ENCODE data around the gene ANP32A. TPM values are rescaled to one million over a fixed set of nuclear protein-coding genes. Genes with fewer than 3 reads are reported as not detected.
"Not testable (repeated sequence)": the region's sequence is repeated elsewhere in the genome, so short reads cannot be mapped to it uniquely, and the experiment has no call there.

Gene ANP32A
- total RNA-seq, result 355 and 367 TPM in 2 replicates
- long read RNA-seq, transcript ANP32A-203 (7 exons, 2,440 nt), result major isoform, 9 of 25 reads
- long read RNA-seq, partial matches to known transcripts, result 6 of 25 reads
- long read RNA-seq, other reads (novel, unspliced or antisense), result 6 of 25 reads

DNA sequence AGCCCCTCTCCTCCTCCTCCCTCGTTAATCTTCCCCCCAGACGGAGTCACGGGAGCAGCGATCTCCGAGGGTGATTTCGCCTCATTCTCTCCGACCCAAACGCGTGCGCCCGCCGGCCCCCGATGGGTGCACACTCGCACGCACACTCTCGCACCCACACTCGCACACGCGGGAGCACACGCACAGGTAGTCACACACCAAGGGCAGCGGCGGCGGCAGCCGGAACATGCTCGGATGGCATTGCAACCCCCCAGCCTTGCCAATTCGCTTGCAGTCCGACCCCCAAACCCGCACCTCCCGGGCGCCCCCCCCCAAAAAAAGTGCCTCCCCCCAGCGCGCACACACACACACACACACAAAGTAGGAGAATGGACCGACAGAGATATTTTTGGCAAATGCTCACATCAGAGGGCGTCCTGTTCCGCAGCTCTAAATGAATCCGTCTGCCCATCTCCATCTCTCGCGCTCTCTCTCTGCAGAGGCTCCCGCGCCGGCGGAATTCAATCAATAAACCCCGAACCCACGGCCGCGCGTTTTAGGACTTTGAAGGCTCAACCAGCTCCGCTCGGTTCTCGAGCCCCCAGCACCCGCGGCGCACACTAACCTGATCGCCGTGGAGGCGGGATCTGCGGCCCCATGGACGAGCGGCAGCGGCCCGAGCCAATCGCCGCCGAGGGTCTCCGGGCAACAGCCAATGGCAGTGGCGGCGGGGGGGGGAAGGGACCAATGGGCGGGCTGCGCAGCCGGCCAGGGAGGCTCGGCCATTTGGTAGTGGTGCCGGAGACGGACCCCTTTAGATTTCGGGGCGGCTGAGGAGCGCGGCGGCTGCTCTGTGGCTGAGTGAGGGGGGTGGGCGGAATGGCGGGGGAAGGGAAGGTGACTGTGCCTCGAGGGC is at the start of gene ANP32A:
Gene ANP32A, minus strand, starts transcription at position 601 of the 895 bp plus-strand sequence. Its CDS starts 144 bp downstream, at position 457.
- H3K4me1 Mint-ChIP-seq, result peaks cover 42% of the 10 kb centered on the region
- peak within 1 kb of the TSS; percentile 98 for H3K27ac Mint-ChIP-seq (ENCODE audit: unreplicated experiment)
- no peaks in the 10 kb centered on the region for H3K9me3 Mint-ChIP-seq
- H3K4me3 Mint-ChIP-seq, result peak within 1 kb of the TSS; percentile 99
- peaks cover 10% of the 10 kb centered on the region for H3K36me3 Mint-ChIP-seq (ENCODE audit: low read depth)
- H3K27me3 Mint-ChIP-seq (ENCODE audit: low read depth), result peaks cover 6% of the 10 kb centered on the region
- DNase-seq (ENCODE audit: low read depth, low spot score), result peak; percentile 100
- TF ChIP-seq, protein P1, sequence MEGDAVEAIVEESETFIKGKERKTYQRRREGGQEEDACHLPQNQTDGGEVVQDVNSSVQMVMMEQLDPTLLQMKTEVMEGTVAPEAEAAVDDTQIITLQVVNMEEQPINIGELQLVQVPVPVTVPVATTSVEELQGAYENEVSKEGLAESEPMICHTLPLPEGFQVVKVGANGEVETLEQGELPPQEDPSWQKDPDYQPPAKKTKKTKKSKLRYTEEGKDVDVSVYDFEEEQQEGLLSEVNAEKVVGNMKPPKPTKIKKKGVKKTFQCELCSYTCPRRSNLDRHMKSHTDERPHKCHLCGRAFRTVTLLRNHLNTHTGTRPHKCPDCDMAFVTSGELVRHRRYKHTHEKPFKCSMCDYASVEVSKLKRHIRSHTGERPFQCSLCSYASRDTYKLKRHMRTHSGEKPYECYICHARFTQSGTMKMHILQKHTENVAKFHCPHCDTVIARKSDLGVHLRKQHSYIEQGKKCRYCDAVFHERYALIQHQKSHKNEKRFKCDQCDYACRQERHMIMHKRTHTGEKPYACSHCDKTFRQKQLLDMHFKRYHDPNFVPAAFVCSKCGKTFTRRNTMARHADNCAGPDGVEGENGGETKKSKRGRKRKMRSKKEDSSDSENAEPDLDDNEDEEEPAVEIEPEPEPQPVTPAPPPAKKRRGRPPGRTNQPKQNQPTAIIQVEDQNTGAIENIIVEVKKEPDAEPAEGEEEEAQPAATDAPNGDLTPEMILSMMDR (conservative IDR thresholded peaks at IDR 0.05), result no peak

DNA sequence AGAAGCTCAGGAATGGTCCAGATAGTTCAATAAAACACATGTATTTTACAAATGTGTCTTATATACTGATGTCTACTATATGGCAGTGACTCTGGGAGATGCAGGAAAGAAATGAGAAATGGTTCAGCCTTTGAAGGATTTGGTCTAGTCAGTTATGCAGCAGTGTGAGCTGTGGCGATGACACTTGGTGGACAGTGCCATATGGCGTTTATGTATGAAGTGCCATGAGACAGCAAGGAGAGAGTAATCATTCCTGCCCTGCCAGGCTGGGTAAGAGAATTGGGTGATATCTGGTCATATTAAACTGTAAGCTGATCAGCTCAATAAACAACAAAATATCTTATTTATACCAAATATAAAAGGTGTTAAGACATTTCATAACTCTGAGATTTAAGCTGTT is 47.6 kb upstream of the ANP32A start:
- TF ChIP-seq, protein P1 (conservative IDR thresholded peaks at IDR 0.05), result no peak
- peaks cover 6% of the 10 kb centered on the region for H3K27me3 Mint-ChIP-seq (ENCODE audit: low read depth)
- no peak overlapping the region for H3K27ac Mint-ChIP-seq (ENCODE audit: unreplicated experiment)

DNA sequence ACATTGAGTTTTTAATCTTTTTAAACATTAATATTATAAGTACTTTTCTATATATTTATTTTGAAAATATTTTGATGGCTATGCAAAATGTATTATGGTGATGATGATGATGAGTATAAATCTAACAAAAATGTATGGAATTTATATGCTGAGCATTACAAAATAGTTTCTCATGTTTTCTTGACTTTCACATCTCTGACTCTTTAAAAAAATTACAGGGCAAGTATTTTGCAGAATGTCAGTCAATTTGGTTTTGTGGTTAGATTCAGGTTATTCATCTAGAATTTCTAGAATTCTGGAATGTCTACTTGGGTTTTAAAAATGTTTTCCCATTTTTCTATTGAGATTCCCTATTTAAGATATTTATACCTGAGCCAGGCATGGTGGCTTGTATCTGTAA is 41.7 kb upstream of the ANP32A start:
- no peak overlapping the region for H3K4me3 Mint-ChIP-seq
- no peaks in the 10 kb centered on the region for H3K4me1 Mint-ChIP-seq
- DNase-seq (ENCODE audit: low read depth, low spot score), result no peak
- H3K9me3 Mint-ChIP-seq, result peaks cover 9% of the 10 kb centered on the region
- no peaks in the 10 kb centered on the region for H3K27me3 Mint-ChIP-seq (ENCODE audit: low read depth)
- TF ChIP-seq, protein P1 (conservative IDR thresholded peaks at IDR 0.05), result no peak
- H3K27ac Mint-ChIP-seq (ENCODE audit: unreplicated experiment), result no peak overlapping the region
- H3K36me3 Mint-ChIP-seq (ENCODE audit: low read depth), result peaks cover 10% of the 10 kb centered on the region

More for the DNA sequence above, 47.6 kb upstream of the ANP32A start:
- no peak overlapping the region for H3K4me3 Mint-ChIP-seq
- H3K4me1 Mint-ChIP-seq, result no peaks in the 10 kb centered on the region
- H3K9me3 Mint-ChIP-seq, result peaks cover 6% of the 10 kb centered on the region
- DNase-seq (ENCODE audit: low read depth, low spot score), result no peak
- H3K36me3 Mint-ChIP-seq (ENCODE audit: low read depth), result peaks cover 6% of the 10 kb centered on the region

DNA sequence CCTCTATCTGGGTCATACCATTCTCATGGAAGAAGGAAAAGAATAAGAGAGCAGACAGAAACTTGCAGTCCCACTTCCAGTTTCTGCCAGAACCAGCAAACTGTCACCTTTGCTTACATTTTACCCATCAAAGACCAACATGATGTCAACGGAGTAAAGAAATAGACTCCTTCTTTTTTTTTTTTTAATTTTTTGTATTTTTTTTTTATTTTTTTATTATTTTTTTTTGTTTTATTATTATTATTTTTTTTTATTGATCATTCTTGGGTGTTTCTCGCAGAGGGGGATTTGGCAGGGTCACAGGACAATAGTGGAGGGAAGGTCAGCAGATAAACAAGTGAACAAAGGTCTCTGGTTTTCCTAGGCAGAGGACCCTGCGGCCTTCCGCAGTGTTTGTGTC is 38.0 kb upstream of the ANP32A start:
- H3K27me3 Mint-ChIP-seq (ENCODE audit: low read depth); H3K4me3 Mint-ChIP-seq; H3K4me1 Mint-ChIP-seq; H3K27ac Mint-ChIP-seq (ENCODE audit: unreplicated experiment); DNase-seq (ENCODE audit: low read depth, low spot score); H3K36me3 Mint-ChIP-seq (ENCODE audit: low read depth): not testable (repeated sequence)
- peaks cover 12% of the 10 kb centered on the region for H3K9me3 Mint-ChIP-seq

DNA sequence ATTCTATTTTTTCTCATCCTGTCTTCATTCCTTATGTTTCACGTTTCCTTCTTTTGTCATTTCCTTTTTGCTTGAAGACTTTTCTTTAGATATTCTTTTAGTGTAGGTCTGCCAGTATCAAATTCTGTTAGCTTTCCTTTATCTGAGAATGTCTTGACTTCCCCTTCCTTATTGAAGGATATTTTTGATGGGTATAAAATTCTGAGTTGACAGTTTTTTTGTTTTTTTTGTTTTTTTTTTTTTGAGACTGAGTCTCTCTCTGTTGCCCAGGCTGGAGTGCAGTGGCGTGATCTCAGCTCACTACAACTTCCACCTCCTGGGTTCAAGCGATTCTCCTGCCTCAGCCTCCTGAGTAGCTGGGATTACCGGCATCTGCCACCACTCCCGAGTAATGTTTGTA is 36.7 kb upstream of the ANP32A start:
- not testable (repeated sequence) for DNase-seq (ENCODE audit: low read depth, low spot score); H3K27ac Mint-ChIP-seq (ENCODE audit: unreplicated experiment); H3K4me1 Mint-ChIP-seq; H3K27me3 Mint-ChIP-seq (ENCODE audit: low read depth); H3K4me3 Mint-ChIP-seq; H3K36me3 Mint-ChIP-seq (ENCODE audit: low read depth)
- peaks cover 12% of the 10 kb centered on the region for H3K9me3 Mint-ChIP-seq

DNA sequence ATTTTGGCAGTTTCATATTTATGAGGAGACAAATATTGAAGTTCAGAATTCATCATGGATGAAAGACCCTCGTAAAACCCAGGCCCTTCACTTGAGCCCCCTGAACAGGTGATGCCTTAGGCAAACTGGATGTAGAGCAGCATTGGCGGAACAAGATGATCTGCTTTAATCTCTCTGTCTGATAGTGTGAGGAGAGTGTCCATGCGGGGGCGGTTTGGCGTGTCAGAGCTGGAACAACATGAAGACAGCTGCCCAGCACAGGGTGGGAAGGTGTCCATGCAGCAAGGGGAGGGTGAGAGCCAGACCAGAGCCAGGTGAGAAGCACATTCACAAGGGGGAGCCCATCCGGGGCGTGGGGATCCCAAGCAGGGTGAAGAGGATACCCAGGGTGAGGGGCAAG is 31.8 kb upstream of the ANP32A start:
- TF ChIP-seq, protein P1 (conservative IDR thresholded peaks at IDR 0.05), result no peak
- H3K27me3 Mint-ChIP-seq (ENCODE audit: low read depth), result peaks cover 4% of the 10 kb centered on the region
- peaks cover 9% of the 10 kb centered on the region for H3K4me1 Mint-ChIP-seq
- H3K9me3 Mint-ChIP-seq, result peaks cover 8% of the 10 kb centered on the region
- no peak for DNase-seq (ENCODE audit: low read depth, low spot score)
- peaks cover 4% of the 10 kb centered on the region for H3K36me3 Mint-ChIP-seq (ENCODE audit: low read depth)
- no peak overlapping the region for H3K4me3 Mint-ChIP-seq
- H3K27ac Mint-ChIP-seq (ENCODE audit: unreplicated experiment), result no peak overlapping the region
